Neural crest cell (in vitro differentiated cells): ENCODE results near the gene GABRB1. TPM values are rescaled to one million over a fixed set of nuclear protein-coding genes. Genes with fewer than 3 reads are reported as not detected.

Experiments
- DNase-seq: peaks from one replicate; pipeline ENCODE4 v3.0.0; 2021; ENCODE audit warnings: low read depth, mixed read lengths, low spot score
- H3K27ac Mint-ChIP-seq: one replicate; pipeline ENCODE4 v1.8.0; 2021; ENCODE audit warnings: mild to moderate bottlenecking, mixed read lengths; ENCODE audit not compliant: unreplicated experiment
- H3K27me3 Mint-ChIP-seq: 2 replicates; pipeline ENCODE4 v1.8.0; 2021; ENCODE audit warnings: low read depth, mild to moderate bottlenecking, mixed read lengths
- H3K36me3 Mint-ChIP-seq: 2 replicates; pipeline ENCODE4 v1.8.0; 2021; ENCODE audit warnings: low read depth, mild to moderate bottlenecking, mixed read lengths
- H3K4me1 Mint-ChIP-seq: 2 replicates; pipeline ENCODE4 v1.8.0; 2021; ENCODE audit warnings: mixed read lengths
- H3K4me3 Mint-ChIP-seq: one replicate; pipeline ENCODE4 v1.8.0; 2021; ENCODE audit warnings: mild to moderate bottlenecking, mixed read lengths
- H3K9me3 Mint-ChIP-seq: 2 replicates; pipeline ENCODE4 v1.8.0; 2021; ENCODE audit warnings: mixed read lengths
- CTCF ChIP-seq: fragments of 200-600 bp; sonication (generic); conservative IDR thresholded peaks from 2 replicates; pipeline ENCODE4 v1.5.0; 2021; ENCODE audit warnings: antibody characterized with exemption, mild to moderate bottlenecking
- total RNA-seq: library from RNA; stranded (reverse); gene quantifications from 2 replicates; pipeline ENCODE4 v1.2.1, GENCODE V29; 2021

Gene GABRB1
- total RNA-seq, 1 donor from 2014 or later: not detected

DNA sequence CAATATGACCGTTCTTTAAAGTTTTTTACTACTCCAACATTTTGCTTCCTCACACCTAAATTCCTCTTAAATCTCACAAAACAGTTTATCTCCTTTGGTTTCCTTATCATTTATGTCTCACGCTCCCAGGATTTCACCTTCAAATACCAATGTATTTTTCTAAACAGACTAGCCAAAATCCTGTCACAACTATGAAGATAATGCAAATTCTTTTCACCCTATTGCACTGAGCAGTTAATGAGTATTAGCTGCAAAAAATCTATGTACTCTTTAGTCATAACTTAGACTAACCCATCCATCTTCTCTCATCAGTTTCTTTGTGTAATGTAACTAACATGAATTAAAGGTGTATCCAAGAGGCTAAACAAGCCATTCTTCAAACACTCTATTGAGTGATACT lies 280.8 kb downstream of the GABRB1 start:
- no peak overlapping the region for H3K4me3 Mint-ChIP-seq
- H3K36me3 Mint-ChIP-seq: no peaks in the 10 kb centered on the region
- peaks cover 4% of the 10 kb centered on the region for H3K27me3 Mint-ChIP-seq
- no peak for TF ChIP-seq CTCF
- no peaks in the 10 kb centered on the region for H3K4me1 Mint-ChIP-seq
- no peak for DNase-seq
- H3K9me3 Mint-ChIP-seq: no peaks in the 10 kb centered on the region
- H3K27ac Mint-ChIP-seq: no peak overlapping the region

GRCh38 chr4:47313384-47313783 lies 282.0 kb downstream of the GABRB1 start:
- Mint-ChIP-seq H3K4me3 (no peak overlapping the region), H3K9me3 (no peaks in the 10 kb centered on the region), H3K27me3 (peaks cover 7% of the 10 kb centered on the region), H3K4me1 (no peaks in the 10 kb centered on the region), H3K36me3 (no peaks in the 10 kb centered on the region), H3K27ac (no peak overlapping the region)
- TF ChIP-seq CTCF: no peak
- DNase-seq: no peak

DNA sequence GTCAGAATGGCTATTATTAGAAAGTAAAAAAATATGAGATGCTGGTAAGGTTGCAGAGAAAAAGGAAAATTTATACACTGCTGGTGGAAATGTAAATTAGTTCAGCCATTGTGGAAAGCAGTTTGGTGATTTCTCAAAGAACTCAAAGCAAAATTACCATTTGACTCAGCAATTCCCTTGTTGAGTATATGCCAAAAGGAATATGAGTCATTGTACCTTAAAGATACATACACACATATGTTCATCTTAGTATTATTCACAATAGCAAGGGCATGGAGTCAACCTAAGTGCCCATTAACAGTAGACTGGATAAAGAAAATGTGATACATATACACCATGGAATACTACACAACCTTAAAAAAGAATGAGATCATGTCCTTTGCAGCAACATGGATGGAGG lies 284.0 kb downstream of the GABRB1 start:
- Mint-ChIP-seq H3K27ac (no peak overlapping the region), H3K4me1 (no peaks in the 10 kb centered on the region), H3K9me3 (peaks cover 5% of the 10 kb centered on the region), H3K36me3 (no peaks in the 10 kb centered on the region), H3K27me3 (peaks cover 9% of the 10 kb centered on the region), H3K4me3 (no peak overlapping the region)
- no peak for DNase-seq
- TF ChIP-seq CTCF: no peak

DNA sequence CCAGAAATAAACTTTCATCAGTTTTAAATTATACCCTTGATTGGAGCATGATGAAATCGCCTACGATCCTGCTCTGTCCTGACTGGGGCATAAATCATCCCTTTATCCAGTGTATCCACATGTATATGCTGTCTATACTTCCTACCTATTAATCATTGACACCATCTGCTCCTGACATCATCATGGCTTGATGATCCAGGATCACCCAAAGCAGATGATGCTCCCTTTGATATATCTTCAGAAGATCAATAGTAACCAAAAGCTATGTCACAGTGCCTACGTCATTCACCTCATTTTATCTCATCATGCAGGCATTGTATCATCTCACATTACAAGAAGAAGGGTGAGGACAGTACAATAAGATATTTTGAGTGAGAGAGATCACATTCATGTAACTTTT lies 294.7 kb downstream of the GABRB1 start:
- no peaks in the 10 kb centered on the region for H3K36me3 Mint-ChIP-seq
- no peak overlapping the region for H3K27ac Mint-ChIP-seq
- H3K9me3 Mint-ChIP-seq: no peaks in the 10 kb centered on the region
- H3K27me3 Mint-ChIP-seq: no peaks in the 10 kb centered on the region
- no peak for DNase-seq
- no peak overlapping the region for H3K4me3 Mint-ChIP-seq
- no peak for TF ChIP-seq CTCF
- peaks cover 4% of the 10 kb centered on the region for H3K4me1 Mint-ChIP-seq

- peaks cover 4% of the 10 kb centered on the region for H3K27me3 Mint-ChIP-seq
- no peak for TF ChIP-seq CTCF
- no peaks in the 10 kb centered on the region for H3K9me3 Mint-ChIP-seq
- no peaks in the 10 kb centered on the region for H3K36me3 Mint-ChIP-seq
- no peak overlapping the region for H3K4me3 Mint-ChIP-seq
- no peak overlapping the region for H3K27ac Mint-ChIP-seq
- peaks cover 9% of the 10 kb centered on the region for H3K4me1 Mint-ChIP-seq
- DNase-seq: no peak
Measured at GRCh38 chr4:47330866-47331265, 299.5 kb downstream of the GABRB1 start.

- Mint-ChIP-seq H3K36me3 (no peaks in the 10 kb centered on the region), H3K4me3 (no peak overlapping the region), H3K4me1 (peaks cover 17% of the 10 kb centered on the region), H3K27ac (no peak overlapping the region), H3K27me3 (peaks cover 4% of the 10 kb centered on the region), H3K9me3 (no peaks in the 10 kb centered on the region)
- no peak for DNase-seq
- TF ChIP-seq CTCF: no peak
Measured at GRCh38 chr4:47334652-47335051, 303.3 kb downstream of the GABRB1 start.
